GM21423 (cell line): ENCODE data around the gene NKAIN2.

Experiments
- ATAC-seq: cut with Tn5 transposase; IDR thresholded peaks from one replicate; pipeline ENCODE4 v1.9.1; 2021; ENCODE audit warnings: mild to moderate bottlenecking, moderate library complexity; ENCODE audit not compliant: unreplicated experiment

Gene NKAIN2

GRCh38 chr6:124868481-124868880 is 1064.8 kb downstream of the NKAIN2 start:
- ATAC-seq = no peak

GRCh38 chr6:124869416-124869815 is 1065.8 kb downstream of the NKAIN2 start:
- no peak for ATAC-seq

- ATAC-seq = no peak
Observed at GRCh38 chr6:124870611-124871459, 1067.2 kb downstream of the NKAIN2 start.

GRCh38 chr6:124872361-124873065 is 1068.8 kb downstream of the NKAIN2 start:
- peak; percentile 87 for ATAC-seq

- peak; percentile 12 for ATAC-seq
Observed at GRCh38 chr6:124873066-124873410, 1069.4 kb downstream of the NKAIN2 start.
